ENCODE results near the gene GNB5. TPM values are rescaled to one million over a fixed set of nuclear protein-coding genes. Genes with fewer than 3 reads are reported as not detected.

The GNB5 gene
- total RNA-seq, 2 experiments from 2014 or later: 27.9 to 39.5 TPM

DNA sequence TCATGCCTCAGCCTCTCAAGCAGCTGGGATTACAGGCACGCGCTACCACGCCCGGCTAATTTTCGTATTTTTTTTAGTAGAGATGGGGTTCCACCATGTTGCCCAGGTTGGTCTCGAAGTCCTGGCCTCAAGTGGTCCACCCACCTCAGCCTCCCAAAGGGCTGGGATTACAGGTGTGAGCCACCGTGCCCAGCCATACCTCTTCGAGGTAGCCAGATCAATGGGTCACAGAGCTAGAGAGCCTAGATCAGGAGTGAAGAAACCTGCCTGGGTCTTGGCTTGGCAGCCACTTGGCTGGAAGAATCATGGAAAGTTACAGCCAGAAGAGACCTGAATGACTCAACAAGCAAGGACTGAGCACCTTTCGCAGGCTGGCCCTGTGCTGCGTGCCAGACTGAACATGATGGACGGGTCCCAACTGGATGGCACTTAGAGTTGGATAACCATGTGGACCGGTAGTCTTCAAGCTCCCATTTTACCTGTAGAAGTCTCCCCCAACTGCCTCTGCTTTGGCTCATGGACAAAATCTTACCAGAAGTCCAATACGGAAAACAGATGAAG is 29.7 kb downstream of the GNB5 start:
- no peak for ATAC-seq
- CTCF ChIA-PET: interaction anchor here (1.5 to 4.0 kb wide), 4 partner anchors 16 to 66 kb away, joined by 3 to 13 read pairs (median 10); no protein-coding TSS in a partner anchor

GRCh38 chr15:52159645-52160044 is 31.5 kb downstream of the GNB5 start:
- H3K9me3 Mint-ChIP-seq (ENCODE audit: low read depth): no peaks in the 10 kb centered on the region

More for the DNA sequence above, 29.7 kb downstream of the GNB5 start:
- H3K9me3 Mint-ChIP-seq (ENCODE audit: low read depth): no peaks in the 10 kb centered on the region
- H3K4me1 Mint-ChIP-seq: peaks cover 15% of the 10 kb centered on the region
- H3K4me3 Mint-ChIP-seq: no peak overlapping the region
- H3K27ac Mint-ChIP-seq: no peak overlapping the region
- DNase-seq: no peak
- H3K36me3 Mint-ChIP-seq: peaks cover 16% of the 10 kb centered on the region
- no peaks in the 10 kb centered on the region for H3K27me3 Mint-ChIP-seq

GRCh38 chr15:52158084-52158765 is 33.0 kb downstream of the GNB5 start:
- Mint-ChIP-seq H3K27ac (no peak overlapping the region), H3K4me1 (peaks cover 5% of the 10 kb centered on the region), H3K4me3 (no peak overlapping the region), H3K27me3 (no peaks in the 10 kb centered on the region), H3K36me3 (peaks cover 13% of the 10 kb centered on the region), H3K9me3 (ENCODE audit: low read depth) (no peaks in the 10 kb centered on the region)
- ATAC-seq: no peak
- CTCF ChIA-PET: interaction anchor here (0.7 to 1.0 kb wide), 3 partner anchors 50 to 61 kb away, joined by 3 read pairs; no protein-coding TSS in a partner anchor
- no peak for DNase-seq

More at GRCh38 chr15:52159645-52160044, 31.5 kb downstream of the GNB5 start:
- no peak overlapping the region for H3K4me3 Mint-ChIP-seq
- no peaks in the 10 kb centered on the region for H3K27me3 Mint-ChIP-seq
- H3K27ac Mint-ChIP-seq: no peak overlapping the region
- H3K36me3 Mint-ChIP-seq: peaks cover 15% of the 10 kb centered on the region
- CTCF ChIA-PET: interaction anchor here (0.6 kb wide), 1 partner anchor 379 kb away, joined by 3 read pairs; no protein-coding TSS in a partner anchor
- no peak for DNase-seq
- ATAC-seq: no peak
- peaks cover 5% of the 10 kb centered on the region for H3K4me1 Mint-ChIP-seq

DNA sequence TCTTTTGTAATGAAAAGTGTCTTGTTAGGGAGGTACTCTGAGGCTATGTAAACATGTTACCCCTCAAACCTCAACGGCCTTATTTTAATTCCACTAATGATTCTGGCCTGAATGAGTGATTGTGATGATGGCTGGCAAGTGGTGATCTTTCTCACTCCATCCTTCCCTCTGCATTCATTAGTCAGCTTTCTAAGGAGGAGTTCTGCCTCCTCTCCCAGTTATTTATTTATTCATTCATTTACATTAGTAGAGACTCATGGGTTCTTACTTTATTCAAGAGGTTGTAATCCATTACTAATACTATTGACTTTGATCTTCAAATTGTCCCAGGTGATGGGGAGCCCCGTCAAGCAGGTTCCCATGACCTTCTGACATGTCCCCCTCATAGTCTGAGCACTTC is 35.3 kb downstream of the GNB5 start:
- no peaks in the 10 kb centered on the region for H3K27me3 Mint-ChIP-seq
- peaks cover 7% of the 10 kb centered on the region for H3K36me3 Mint-ChIP-seq
- ATAC-seq (no peak), DNase-seq (no peak)
- H3K4me1 Mint-ChIP-seq: peaks cover 3% of the 10 kb centered on the region
- no peak overlapping the region for H3K4me3 Mint-ChIP-seq
- no peaks in the 10 kb centered on the region for H3K9me3 Mint-ChIP-seq (ENCODE audit: low read depth)
- no peak overlapping the region for H3K27ac Mint-ChIP-seq
- CTCF ChIA-PET: interaction anchor here (0.8 to 2.5 kb wide), 4 partner anchors 15 to 71 kb away, joined by 3 to 5 read pairs (median 3); no protein-coding TSS in a partner anchor

GRCh38 chr15:52154896-52155865 is 36.0 kb downstream of the GNB5 start:
- CTCF ChIA-PET: interaction anchor here (0.5 to 2.5 kb wide), 6 partner anchors 8 to 99 kb away, joined by 3 to 5 read pairs (median 3); no protein-coding TSS in a partner anchor
- H3K27ac Mint-ChIP-seq: no peak overlapping the region

GRCh38 chr15:52153900-52154895 is 37.0 kb downstream of the GNB5 start:
- CTCF ChIA-PET: interaction anchor here (0.5 to 2.5 kb wide), 5 partner anchors 9 to 100 kb away, joined by 3 to 5 read pairs (median 3); no protein-coding TSS in a partner anchor
- Mint-ChIP-seq H3K4me3 (no peak overlapping the region), H3K27ac (no peak overlapping the region), H3K9me3 (ENCODE audit: low read depth) (no peaks in the 10 kb centered on the region), H3K27me3 (no peaks in the 10 kb centered on the region), H3K36me3 (peaks cover 2% of the 10 kb centered on the region), H3K4me1 (peaks cover 3% of the 10 kb centered on the region)
- no peak for ATAC-seq
- DNase-seq: no peak

More at GRCh38 chr15:52154896-52155865, 36.0 kb downstream of the GNB5 start:
- Mint-ChIP-seq H3K9me3 (ENCODE audit: low read depth) (no peaks in the 10 kb centered on the region), H3K36me3 (peaks cover 3% of the 10 kb centered on the region), H3K4me3 (no peak overlapping the region), H3K4me1 (peaks cover 3% of the 10 kb centered on the region), H3K27me3 (no peaks in the 10 kb centered on the region)
- DNase-seq (no peak), ATAC-seq (no peak)

GRCh38 chr15:52151353-52151752 is 39.8 kb downstream of the GNB5 start:
- Mint-ChIP-seq H3K27ac (no peak overlapping the region), H3K4me1 (peaks cover 3% of the 10 kb centered on the region), H3K4me3 (no peak overlapping the region), H3K9me3 (ENCODE audit: low read depth) (no peaks in the 10 kb centered on the region), H3K36me3 (peaks cover 13% of the 10 kb centered on the region), H3K27me3 (no peaks in the 10 kb centered on the region)
- ATAC-seq: no peak
- CTCF ChIA-PET: interaction anchor here (0.9 kb wide), 1 partner anchor 11 kb away, joined by 3 read pairs; no protein-coding TSS in a partner anchor
- DNase-seq: no peak

DNA sequence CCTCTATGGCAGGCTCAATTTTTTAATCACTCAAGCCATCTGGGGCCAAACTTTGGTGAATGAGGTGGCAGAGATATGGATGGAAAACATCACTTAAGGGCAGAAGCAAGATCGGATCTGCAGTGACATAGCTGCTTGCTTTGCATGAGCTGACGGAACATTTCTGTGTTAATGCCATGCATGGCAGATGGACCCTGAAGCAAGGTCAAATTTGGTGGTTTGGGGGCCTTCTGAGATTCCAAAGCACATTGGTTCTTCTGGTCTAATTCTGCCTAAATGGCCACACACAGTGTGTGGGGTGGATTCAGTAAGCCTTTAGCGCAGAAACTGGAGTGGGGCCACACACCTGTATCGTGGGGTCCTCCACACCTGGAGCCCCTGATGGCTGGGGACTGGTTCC is 40.3 kb downstream of the GNB5 start:
- ATAC-seq (no peak), DNase-seq (no peak)
- H3K27ac Mint-ChIP-seq: no peak overlapping the region
- H3K36me3 Mint-ChIP-seq: peaks cover 16% of the 10 kb centered on the region
- no peaks in the 10 kb centered on the region for H3K9me3 Mint-ChIP-seq (ENCODE audit: low read depth)
- no peaks in the 10 kb centered on the region for H3K27me3 Mint-ChIP-seq
- H3K4me1 Mint-ChIP-seq: peaks cover 3% of the 10 kb centered on the region
- CTCF ChIA-PET: interaction anchor here (0.9 kb wide), 1 partner anchor 11 kb away, joined by 3 read pairs; no protein-coding TSS in a partner anchor
- H3K4me3 Mint-ChIP-seq: no peak overlapping the region

DNA sequence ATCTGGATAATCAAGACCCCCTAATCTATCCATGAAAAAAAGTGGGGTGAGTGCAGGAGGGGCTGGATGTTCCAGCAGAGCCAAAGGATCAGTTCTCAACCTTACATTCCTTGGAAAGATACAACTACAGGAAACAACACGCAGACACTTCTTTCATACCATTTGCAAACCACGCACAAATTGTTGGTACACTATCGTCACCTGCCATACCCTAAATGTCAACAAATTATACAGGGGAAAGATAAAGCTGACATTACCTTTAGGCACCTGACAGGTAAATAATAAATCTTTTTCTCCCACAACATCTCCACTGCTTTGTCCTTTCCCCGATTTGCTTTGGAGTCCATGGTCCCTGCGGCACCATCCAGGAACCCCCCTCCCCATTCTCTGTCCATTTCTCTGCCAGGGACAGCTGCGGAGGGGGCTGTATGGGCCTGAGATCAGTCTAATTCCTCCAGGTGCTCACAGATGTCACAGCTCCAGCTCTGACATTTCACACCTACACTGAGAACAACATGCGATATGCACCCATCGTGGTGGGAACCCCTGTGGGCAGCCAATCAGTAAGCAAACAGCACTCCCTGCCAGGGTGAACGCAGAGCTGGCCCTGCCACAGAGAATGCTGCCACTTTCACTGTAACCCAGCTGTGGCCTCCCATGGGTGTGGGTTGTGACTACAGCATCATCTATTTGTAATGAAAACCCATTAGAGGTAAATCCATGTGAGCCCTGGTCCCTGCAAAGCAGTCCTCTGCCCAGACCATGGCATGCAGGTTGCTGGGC is 41.0 kb downstream of the GNB5 start:
- Mint-ChIP-seq H3K27ac (no peak overlapping the region), H3K4me3 (no peak overlapping the region)

DNA sequence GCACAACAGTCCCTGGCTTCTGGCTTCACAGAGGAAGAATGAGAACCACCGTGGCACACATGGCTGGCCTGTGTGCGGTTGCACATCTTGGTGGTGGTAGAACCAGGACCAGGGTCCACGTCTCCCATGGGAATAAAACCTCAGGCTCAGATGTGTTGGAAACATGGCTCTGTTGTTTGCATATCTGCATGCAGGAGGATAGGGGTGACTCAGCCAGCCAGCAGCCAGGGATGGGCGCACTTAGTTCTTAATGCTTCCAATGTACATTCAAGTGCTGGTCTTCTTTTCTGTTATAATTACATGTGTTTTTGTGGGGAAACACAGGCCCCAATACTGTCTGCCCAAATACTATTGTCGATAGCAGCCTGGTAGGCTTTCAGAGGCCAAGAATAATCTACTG is 42.8 kb downstream of the GNB5 start:
- no peaks in the 10 kb centered on the region for H3K9me3 Mint-ChIP-seq (ENCODE audit: low read depth)
- H3K27ac Mint-ChIP-seq: no peak overlapping the region
- ATAC-seq (no peak), DNase-seq (no peak)
- H3K36me3 Mint-ChIP-seq: peaks cover 18% of the 10 kb centered on the region
- no peaks in the 10 kb centered on the region for H3K27me3 Mint-ChIP-seq
- CTCF ChIA-PET: interaction anchor here (1.0 kb wide), 2 partner anchors 60 to 71 kb away, joined by 3 read pairs; no protein-coding TSS in a partner anchor
- no peak overlapping the region for H3K4me3 Mint-ChIP-seq
- no peaks in the 10 kb centered on the region for H3K4me1 Mint-ChIP-seq

More for the DNA sequence above, 41.0 kb downstream of the GNB5 start:
- H3K36me3 Mint-ChIP-seq: peaks cover 18% of the 10 kb centered on the region
- CTCF ChIA-PET: interaction anchor here (0.9 to 1.0 kb wide), 2 partner anchors 10 kb away, joined by 3 to 4 read pairs; no protein-coding TSS in a partner anchor
- ATAC-seq (no peak), DNase-seq (no peak)
- no peaks in the 10 kb centered on the region for H3K9me3 Mint-ChIP-seq (ENCODE audit: low read depth)
- no peaks in the 10 kb centered on the region for H3K27me3 Mint-ChIP-seq
- peaks cover 3% of the 10 kb centered on the region for H3K4me1 Mint-ChIP-seq

- Mint-ChIP-seq H3K4me3 (no peak overlapping the region), H3K27ac (no peak overlapping the region), H3K27me3 (no peaks in the 10 kb centered on the region), H3K9me3 (ENCODE audit: low read depth) (no peaks in the 10 kb centered on the region), H3K4me1 (no peaks in the 10 kb centered on the region), H3K36me3 (peaks cover 18% of the 10 kb centered on the region)
- CTCF ChIA-PET: interaction anchor here (0.9 to 1.1 kb wide), 4 partner anchors 16 to 162 kb away, joined by 3 read pairs; no protein-coding TSS in a partner anchor
- no peak for DNase-seq
- ATAC-seq: no peak
Measured at GRCh38 chr15:52146776-52147175, 44.4 kb downstream of the GNB5 start.

All from activated CD8-positive, alpha-beta memory T cell treated with anti-CD3 and anti-CD28 coated beads, Interleukin-2, amount 10 ng/mL, durations not matched to agents 7 days and 5 days (primary cell).